Astrocyte of the hippocampus (primary cell): ENCODE measurements around the gene FGD1.

ENCODE experiments used
- DNase-seq: peaks from one replicate; pipeline ENCODE4 v3.0.0; 2011; ENCODE audit warnings: low read depth, low spot score

Gene FGD1

DNA sequence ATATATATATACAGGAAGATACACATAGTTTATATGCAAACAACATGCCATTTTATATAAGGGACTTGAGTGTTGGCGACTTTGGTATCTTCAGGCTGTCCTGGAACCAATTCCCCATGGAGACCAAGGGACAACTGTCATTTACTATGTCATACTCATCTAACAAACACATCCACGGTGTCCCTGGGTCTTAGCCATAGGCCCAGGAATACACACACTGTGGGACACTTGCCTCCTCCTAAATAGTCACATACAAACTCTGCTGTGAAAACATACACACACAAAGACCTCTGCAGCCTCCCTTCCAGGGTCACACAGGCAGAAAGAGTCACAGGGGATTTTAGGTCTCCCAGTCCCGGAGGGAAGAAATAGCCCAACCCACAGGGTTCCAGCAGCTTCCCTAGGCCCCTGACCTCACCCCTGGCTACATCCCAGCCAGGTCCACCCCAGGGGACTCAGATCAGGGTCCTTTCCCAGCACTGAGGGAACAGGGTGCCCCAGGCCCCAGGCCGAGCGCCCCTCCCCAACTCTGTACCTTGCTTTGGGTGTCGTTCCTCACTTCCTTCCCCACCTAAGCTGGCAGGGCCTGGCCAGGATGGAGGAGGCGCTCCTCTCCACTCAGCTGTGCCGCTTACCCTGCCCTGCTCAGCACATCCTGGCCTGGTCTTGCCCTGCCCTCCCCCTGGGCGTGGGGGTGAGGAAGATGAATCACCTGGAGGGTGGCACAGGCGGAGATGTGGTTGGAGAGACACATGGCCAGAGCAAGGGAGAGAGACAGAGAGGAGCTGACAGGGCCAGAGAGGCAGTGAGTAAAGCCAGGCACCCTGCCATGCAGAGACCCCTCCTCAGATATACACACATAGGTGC, 21.8 kb downstream of the FGD1 start:
- no peak for DNase-seq

GRCh38 chrX:54470054-54470760, 25.8 kb downstream of the FGD1 start:
- no peak for DNase-seq

- DNase-seq, result peak; percentile 4
Measured at GRCh38 chrX:54452920-54453319, 43.1 kb downstream of the FGD1 start.

GRCh38 chrX:54449929-54450328, 46.1 kb downstream of the FGD1 start:
- no peak for DNase-seq

- DNase-seq, result peak; percentile 14
Measured at GRCh38 chrX:54447461-54447860, 48.6 kb downstream of the FGD1 start.

DNA sequence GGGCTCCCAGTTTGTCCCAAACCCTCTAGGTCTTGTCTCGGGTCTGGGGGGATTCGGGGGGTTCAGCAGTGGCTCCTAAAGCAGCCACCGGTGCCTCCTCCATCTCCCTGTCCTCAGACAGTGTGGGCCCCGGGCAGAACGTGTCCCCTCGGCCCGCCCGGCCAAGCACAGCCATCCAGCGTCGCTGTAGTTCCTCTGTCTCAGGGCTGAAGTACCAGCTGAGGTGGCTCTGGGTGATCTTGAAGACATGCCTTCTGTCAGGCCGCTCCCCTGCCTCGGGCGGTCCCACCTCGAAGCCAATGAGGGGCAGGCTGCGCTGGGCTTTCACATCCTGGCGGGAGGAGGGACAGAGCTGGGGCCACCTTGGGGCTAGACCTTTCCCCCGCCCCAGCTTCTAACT, 50.0 kb downstream of the FGD1 start:
- DNase-seq, result no peak

- DNase-seq, result peak; percentile 6
Measured at GRCh38 chrX:54444752-54445151, 51.3 kb downstream of the FGD1 start.

GRCh38 chrX:54442790-54443189, 53.2 kb downstream of the FGD1 start:
- no peak for DNase-seq

- peak; percentile 89 for DNase-seq
Measured at GRCh38 chrX:54439960-54440871, 55.8 kb downstream of the FGD1 start, which contains the start of gene TSR2. TSS of gene TSR2 (plus strand) at chrX:54440404. CDS start at chrX:54440422, 18 bp downstream.

GRCh38 chrX:54435121-54435520, 60.9 kb downstream of the FGD1 start:
- no peak for DNase-seq

DNA sequence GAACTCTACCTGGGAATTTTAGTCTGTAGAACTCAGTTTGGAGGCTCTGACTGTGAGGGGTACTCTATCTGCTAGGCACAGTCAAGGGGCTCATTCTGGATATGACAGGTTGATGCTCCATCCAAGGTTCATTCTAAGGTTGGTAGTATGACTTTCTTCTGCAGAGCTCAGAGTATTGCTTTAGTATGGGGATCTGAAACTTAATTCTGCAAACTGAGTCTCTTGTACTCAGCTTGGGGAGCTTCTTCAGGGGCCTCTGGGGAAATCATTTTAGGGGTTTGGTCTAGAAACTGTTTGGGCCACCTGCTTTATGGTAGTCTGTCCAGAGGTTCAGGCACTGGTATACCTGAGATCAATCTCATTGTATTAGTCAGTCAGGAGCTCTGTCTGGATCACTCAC, 65.5 kb downstream of the FGD1 start:
- no peak for DNase-seq

DNA sequence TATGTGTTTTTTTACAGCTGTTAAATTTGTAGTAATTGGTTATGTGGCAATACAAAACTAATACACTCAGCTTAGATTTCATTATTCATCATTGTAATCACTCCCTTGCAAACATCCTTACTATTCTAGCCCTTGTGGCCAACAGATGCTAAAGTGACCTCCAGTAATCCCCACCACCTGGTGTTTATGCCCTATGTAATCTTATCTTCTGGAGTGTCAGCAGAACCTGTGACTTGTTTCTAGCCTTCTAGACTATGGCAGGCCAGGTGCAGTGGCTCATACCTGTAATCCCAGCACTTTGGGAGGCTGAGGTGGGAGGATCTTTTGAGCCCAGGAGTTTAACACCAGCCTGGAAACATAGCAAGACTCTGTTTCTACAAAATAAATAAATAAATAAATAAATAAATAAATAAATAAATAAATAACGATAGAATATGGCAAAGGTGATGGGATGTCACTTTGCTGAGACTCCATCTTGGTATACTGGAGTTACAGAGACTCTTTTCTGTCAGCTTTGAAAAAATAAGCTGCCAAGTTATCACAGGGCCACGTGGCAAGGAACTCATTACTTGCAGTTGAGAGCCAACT, 68.1 kb downstream of the FGD1 start:
- DNase-seq, result no peak

- no peak for DNase-seq
Measured at GRCh38 chrX:54423161-54423888, 72.7 kb downstream of the FGD1 start.

- DNase-seq, result no peak
Measured at GRCh38 chrX:54422168-54422567, 73.9 kb downstream of the FGD1 start.

GRCh38 chrX:54419559-54420302, 76.3 kb downstream of the FGD1 start:
- no peak for DNase-seq

DNA sequence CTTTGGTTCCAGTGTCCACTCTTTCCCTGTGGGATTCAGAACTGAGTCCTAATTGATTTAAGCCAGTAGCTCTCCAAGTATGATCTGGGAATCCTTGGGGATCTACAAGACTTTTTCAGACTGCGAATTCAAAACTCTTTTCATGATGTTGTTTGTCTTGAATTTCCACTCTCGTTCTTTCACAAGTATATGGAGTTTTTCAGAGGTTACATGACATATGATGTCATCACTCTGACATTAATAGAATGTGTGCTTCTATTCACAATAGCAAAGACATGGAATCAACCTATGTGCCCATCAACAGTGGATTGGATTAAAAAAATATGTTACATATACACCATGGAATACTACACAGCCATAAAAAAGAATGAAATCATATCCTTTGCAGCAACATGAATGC, 79.1 kb downstream of the FGD1 start:
- DNase-seq, result no peak

DNA sequence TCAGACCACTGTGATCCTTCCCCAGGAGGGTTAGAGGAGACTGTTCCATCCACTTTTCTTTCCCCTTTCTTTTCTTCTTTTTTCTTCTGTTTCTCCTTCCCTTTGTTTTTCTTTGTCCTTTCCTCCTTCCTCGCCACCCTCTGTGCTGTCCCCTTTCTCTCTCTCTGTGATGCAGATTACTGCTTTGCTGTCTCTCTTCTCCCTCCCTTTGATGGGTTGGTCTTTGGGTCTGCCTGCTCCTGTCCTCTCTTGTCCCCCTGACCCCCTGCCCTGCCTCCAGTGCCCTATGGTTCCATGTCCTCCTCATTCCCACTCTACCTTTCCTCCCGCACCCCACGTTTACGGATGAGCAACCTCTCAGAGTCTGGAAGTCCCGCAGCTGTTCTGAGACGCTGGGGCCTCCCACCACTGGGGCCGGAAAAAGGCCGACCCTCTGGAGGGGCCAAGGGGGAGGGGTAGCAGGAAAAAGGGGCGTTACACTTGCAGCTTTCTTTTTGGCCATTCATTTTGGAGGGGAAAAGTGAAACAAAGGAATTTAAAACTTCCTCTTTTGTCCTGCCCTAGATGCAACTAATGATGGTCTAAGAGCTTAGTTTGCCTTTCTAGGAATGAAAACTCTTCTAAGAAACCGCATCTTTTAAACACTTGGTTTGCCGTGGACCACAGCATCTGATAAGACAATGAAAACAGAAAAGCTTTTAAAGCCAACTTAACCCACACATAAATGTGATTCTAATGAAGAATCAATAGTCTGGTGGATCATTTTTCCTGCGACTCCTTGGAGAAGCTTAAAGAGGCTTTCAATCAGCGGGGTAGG, 80.3 kb downstream of the FGD1 start:
- peak; percentile 33 for DNase-seq

DNA sequence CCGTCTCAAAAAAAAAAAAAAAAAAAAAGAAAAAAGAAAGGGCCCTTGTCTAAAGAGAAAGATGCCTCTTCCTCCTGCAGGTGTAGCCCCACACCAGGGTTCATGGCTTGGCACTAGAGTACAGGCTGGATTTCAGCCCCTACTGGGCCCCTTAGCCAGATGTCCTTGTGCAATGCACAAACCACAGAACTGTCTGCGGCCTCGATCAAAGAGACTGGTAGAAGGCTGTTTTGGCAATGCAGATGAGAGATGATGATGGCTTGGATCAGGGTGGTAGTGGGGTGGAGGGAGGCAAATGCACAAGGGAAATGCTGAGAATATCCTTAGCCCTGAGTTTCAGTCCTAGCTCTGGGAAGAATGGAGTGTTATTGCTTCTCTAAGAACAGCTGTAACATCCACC, 82.3 kb downstream of the FGD1 start:
- DNase-seq, result no peak

- no peak for DNase-seq
Measured at GRCh38 chrX:54411732-54412131, 84.3 kb downstream of the FGD1 start.
